ENCODE measurements around the gene TM9SF1.

The TM9SF1 gene

GRCh38 chr14:24147761-24148428 lies 47.3 kb downstream of the TM9SF1 start:
- DNase-seq, result no peak

GRCh38 chr14:24146978-24147760 lies 48.1 kb downstream of the TM9SF1 start, which contains the start of gene RNF31:
TSS of gene RNF31 (plus strand) at chr14:24147498. CDS start at chr14:24147699, 201 bp downstream.
- peak; percentile 97 for DNase-seq

GRCh38 chr14:24146453-24146977 lies 48.7 kb downstream of the TM9SF1 start, which contains the start of gene PSME2:
TSS of gene PSME2 (minus strand) at chr14:24146610. CDS start at chr14:24146581, 29 bp downstream.
- DNase-seq, result peak; percentile 94

- DNase-seq, result no peak
These were observed 49.4 kb downstream of the TM9SF1 start for GRCh38 chr14:24145690-24146452.

GRCh38 chr14:24145219-24145618 lies 50.0 kb downstream of the TM9SF1 start:
- DNase-seq, result no peak

- DNase-seq, result no peak
These were observed 50.8 kb downstream of the TM9SF1 start for GRCh38 chr14:24144451-24144850.

- DNase-seq, result no peak
These were observed 51.7 kb downstream of the TM9SF1 start for GRCh38 chr14:24143511-24143910.

- peak; percentile 99 for DNase-seq
These were observed 54.0 kb downstream of the TM9SF1 start, which contains the start of gene EMC9 for GRCh38 chr14:24141097-24141880. TSS of gene EMC9 (minus strand) at chr14:24141591. CDS start at chr14:24141304, 287 bp downstream.

- no peak for DNase-seq
These were observed 55.8 kb downstream of the TM9SF1 start for GRCh38 chr14:24139272-24139934.
